Type B pancreatic cell (in vitro differentiated cells): ENCODE measurements around the gene ACOXL. TPM values are rescaled to one million over a fixed set of nuclear protein-coding genes. Genes with fewer than 3 reads are reported as not detected.

Experiments used
- DNase-seq: peaks from one replicate; pipeline ENCODE4 v3.0.0; 2021; ENCODE audit warnings: mixed read lengths; ENCODE audit not compliant: unreplicated experiment; ENCODE audit errors: extremely low spot score
- H3K27ac Mint-ChIP-seq: 2 replicates; pipeline ENCODE4 v1.8.0; 2021; ENCODE audit warnings: mild to moderate bottlenecking, mixed read lengths
- H3K27me3 Mint-ChIP-seq: 2 replicates; pipeline ENCODE4 v1.8.0; 2021; ENCODE audit warnings: mixed read lengths
- H3K36me3 Mint-ChIP-seq: 2 replicates; pipeline ENCODE4 v1.8.0; 2021; ENCODE audit warnings: mixed read lengths
- H3K4me1 Mint-ChIP-seq: one replicate; pipeline ENCODE4 v1.8.0; 2021; ENCODE audit warnings: mixed read lengths; ENCODE audit not compliant: unreplicated experiment
- H3K4me3 Mint-ChIP-seq: 2 replicates; pipeline ENCODE4 v1.8.0; 2021; ENCODE audit warnings: mild to moderate bottlenecking, mixed read lengths
- H3K9me3 Mint-ChIP-seq: 2 replicates; pipeline ENCODE4 v1.8.0; 2021; ENCODE audit warnings: mixed read lengths
- total RNA-seq: library from RNA; stranded (reverse); gene quantifications from 2 replicates; pipeline ENCODE4 v1.2.1, GENCODE V29; 2021; ENCODE audit warnings: low replicate concordance
- TF ChIP-seq, protein P1 (sequence below): fragments of 200-600 bp; sonication (generic); conservative IDR thresholded peaks from 2 replicates; pipeline ENCODE4 v1.5.0; 2021; ENCODE audit warnings: antibody characterized with exemption, mild to moderate bottlenecking

ACOXL gene
- total RNA-seq, 1 donor from 2014 or later = 1.4 TPM

DNA sequence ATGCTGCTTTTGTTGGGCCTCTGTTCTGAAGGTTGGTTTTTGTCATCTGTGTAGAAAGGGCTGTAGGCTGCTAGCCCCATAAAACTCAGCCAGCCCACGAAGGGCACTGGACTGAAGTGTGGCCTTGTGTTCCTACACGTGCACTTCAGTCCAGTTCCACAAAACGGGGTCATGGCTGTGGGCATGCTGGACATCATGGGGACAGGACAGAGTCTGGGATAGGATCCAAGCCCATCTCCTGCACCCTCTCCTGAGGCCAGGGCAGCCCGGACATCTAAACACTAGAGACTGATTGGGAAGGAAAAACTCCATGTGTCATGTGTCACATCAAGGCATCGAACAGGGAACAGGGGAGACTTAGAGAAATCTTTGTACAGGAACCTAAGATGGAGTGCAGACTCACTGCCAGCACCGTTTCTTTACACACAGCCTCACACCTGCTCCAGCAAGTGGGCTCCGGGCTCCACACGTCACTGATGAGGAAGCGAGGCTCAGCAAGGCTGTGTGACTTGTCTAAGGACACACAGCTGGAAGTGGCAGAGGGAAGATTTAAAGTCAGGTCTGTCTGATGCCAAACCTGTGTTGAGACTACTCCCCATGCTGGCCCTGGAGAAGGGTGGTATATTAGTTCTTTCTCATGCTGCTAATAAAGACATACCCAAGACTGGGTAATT lies 313.5 kb downstream of the ACOXL start:
- DNase-seq = no peak
- Mint-ChIP-seq H3K4me1 (peaks cover 19% of the 10 kb centered on the region), H3K9me3 (peaks cover 4% of the 10 kb centered on the region), H3K27me3 (peaks cover 50% of the 10 kb centered on the region), H3K36me3 (peaks cover 7% of the 10 kb centered on the region), H3K4me3 (no peak overlapping the region), H3K27ac (no peak overlapping the region)
- TF ChIP-seq, protein P1, sequence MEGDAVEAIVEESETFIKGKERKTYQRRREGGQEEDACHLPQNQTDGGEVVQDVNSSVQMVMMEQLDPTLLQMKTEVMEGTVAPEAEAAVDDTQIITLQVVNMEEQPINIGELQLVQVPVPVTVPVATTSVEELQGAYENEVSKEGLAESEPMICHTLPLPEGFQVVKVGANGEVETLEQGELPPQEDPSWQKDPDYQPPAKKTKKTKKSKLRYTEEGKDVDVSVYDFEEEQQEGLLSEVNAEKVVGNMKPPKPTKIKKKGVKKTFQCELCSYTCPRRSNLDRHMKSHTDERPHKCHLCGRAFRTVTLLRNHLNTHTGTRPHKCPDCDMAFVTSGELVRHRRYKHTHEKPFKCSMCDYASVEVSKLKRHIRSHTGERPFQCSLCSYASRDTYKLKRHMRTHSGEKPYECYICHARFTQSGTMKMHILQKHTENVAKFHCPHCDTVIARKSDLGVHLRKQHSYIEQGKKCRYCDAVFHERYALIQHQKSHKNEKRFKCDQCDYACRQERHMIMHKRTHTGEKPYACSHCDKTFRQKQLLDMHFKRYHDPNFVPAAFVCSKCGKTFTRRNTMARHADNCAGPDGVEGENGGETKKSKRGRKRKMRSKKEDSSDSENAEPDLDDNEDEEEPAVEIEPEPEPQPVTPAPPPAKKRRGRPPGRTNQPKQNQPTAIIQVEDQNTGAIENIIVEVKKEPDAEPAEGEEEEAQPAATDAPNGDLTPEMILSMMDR = no peak

DNA sequence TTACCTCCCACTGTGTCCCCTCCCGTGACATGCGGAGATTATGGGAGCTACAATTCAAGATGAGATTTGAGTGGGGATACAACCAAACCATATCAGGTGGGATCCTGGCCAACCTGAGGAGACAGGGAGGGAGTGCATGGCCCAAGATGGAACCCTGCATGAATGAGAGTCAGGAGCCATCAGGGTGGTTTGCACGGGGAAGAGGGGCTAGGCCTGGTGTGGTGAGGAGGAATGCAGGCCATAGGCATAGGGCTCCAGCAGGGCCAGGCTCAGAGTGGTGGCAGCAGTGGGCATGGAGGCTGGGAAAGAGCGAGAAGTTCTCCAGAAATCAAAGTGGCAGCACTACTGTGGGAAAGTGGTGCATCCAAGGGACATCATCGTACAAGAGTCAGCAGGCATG lies 314.3 kb downstream of the ACOXL start:
- H3K9me3 Mint-ChIP-seq = peaks cover 4% of the 10 kb centered on the region
- no peak overlapping the region for H3K27ac Mint-ChIP-seq
- peaks cover 7% of the 10 kb centered on the region for H3K36me3 Mint-ChIP-seq
- TF ChIP-seq, protein P1 = no peak
- no peak for DNase-seq
- H3K4me1 Mint-ChIP-seq = peaks cover 23% of the 10 kb centered on the region
- no peak overlapping the region for H3K4me3 Mint-ChIP-seq
- peaks cover 50% of the 10 kb centered on the region for H3K27me3 Mint-ChIP-seq

DNA sequence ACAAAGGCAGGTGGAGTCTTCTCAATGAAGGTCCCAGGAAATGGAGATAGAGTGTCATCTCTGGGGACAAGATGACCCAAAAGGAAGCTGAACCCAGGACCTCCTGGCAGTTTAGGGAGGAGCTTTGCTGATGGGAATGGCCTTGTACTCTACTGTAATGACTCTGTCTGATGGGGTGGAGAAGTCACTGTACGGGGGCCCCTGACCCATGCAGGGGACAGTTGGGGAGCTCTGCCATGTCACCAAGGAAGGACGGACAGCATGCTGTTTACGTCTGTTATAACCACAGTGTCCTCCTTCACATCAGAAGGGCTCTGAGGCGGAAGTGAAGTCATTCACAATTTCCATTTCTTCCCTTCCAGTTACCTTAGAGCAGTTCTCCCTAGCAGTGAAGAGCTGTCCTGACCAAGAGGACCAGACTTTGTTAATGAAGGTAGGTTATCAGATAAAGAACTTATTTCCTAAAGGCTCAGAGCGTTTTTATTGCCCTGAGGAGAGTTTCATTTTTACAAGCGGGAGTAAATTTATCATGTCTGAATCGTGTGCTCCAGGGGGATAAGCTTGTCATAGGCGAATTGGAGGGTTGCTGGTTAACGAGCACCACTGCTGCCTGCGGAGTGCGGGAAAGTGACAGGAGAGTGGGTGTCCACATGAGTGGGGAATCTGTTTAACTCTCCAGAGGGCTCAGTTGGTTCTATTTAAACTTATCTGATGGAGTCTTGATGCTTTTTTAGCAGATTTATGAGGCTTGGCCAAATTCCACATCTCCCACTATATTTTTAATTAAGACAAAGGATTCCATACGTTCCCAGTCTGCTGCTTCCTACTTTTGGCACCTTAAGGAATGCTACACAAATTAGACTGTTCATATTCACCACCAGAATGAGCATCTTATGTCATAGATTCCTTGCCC lies 316.7 kb downstream of the ACOXL start:
- peaks cover 4% of the 10 kb centered on the region for H3K9me3 Mint-ChIP-seq
- no peak for DNase-seq
- peak overlapping the region; percentile 30 for H3K27ac Mint-ChIP-seq
- no peaks in the 10 kb centered on the region for H3K36me3 Mint-ChIP-seq
- peaks cover 35% of the 10 kb centered on the region for H3K27me3 Mint-ChIP-seq
- TF ChIP-seq, protein P1 = no peak
- peak overlapping the region; percentile 29 for H3K4me3 Mint-ChIP-seq
- peaks cover 23% of the 10 kb centered on the region for H3K4me1 Mint-ChIP-seq

DNA sequence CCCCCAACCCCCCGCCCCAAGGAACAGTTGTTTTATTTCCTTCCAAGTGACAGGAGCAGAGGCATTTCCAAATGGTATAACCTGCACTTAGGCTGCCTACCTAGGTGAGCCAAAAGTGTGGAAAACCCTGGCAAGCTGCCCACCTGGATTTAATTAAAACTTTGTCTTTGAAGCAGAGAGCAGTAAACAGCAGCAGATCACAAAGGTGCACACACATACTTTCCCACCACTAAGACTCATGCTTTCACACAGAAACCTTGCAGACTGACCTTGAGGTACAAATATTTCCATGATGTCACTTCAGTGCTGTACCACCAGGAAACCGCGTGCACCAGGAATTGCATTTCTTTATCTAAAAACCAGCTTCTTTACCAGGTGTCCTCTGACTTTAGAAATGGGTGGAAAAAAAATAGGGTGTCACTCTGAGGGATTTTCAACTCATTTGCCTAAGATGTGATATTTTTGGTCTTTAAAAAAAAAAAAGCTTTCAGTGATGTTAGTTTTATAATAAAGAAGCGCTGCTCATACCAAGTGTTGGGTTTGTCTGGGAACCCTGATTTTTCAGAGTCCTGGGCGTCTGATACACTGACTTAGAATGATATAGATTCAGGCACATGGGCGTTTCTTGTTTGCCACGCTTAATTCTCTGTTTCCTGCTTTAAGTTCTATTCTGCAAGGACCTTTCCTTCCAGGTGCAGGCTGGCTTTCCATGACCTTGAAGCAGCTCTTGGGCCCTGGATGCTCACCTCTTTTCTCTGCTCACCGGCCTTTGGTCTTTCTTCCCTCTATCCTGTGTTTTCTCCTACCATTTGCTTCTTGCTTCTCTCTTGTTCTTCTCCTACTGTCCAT lies 317.6 kb downstream of the ACOXL start:
- H3K27me3 Mint-ChIP-seq = peaks cover 30% of the 10 kb centered on the region
- no peak overlapping the region for H3K4me3 Mint-ChIP-seq
- peak overlapping the region; percentile 82 for H3K27ac Mint-ChIP-seq
- TF ChIP-seq, protein P1 = no peak
- H3K4me1 Mint-ChIP-seq = peaks cover 23% of the 10 kb centered on the region
- no peak for DNase-seq
- no peaks in the 10 kb centered on the region for H3K36me3 Mint-ChIP-seq
- peaks cover 4% of the 10 kb centered on the region for H3K9me3 Mint-ChIP-seq

DNA sequence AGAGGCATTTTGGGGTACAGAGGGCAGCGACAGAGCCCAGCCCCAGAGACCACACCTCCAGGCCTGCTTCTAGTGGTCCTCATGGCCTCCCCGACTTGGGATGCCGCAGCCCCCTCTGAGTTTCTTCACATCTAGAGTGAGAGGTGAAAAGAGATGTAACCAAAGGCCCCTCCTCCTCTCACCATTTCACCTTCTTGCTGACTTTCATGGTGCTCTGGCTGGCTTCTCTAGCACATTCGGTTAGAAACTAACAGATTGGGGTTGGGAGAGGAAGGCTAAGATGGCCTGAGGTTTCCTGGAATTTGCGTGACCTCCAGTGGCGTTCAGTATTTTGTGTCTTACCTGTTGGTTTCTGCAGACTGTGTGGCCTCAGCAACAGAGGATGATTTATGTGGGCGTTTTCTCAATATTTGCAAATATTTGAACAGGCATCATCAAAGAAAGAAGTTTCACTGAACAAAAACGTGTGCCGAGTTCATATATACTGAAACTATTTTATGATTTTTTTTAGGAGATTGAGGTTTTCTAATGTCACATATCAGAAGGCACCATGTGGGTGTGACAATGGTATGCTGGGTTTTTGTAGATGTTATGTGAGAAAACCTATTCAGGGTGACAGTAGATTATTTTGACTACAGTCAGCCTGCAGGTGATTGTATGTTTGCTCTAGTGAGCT lies 318.5 kb downstream of the ACOXL start:
- no peak for DNase-seq
- H3K4me3 Mint-ChIP-seq = peak overlapping the region; percentile 29
- TF ChIP-seq, protein P1 = no peak
- H3K36me3 Mint-ChIP-seq = no peaks in the 10 kb centered on the region
- peaks cover 4% of the 10 kb centered on the region for H3K9me3 Mint-ChIP-seq
- peaks cover 23% of the 10 kb centered on the region for H3K4me1 Mint-ChIP-seq
- H3K27me3 Mint-ChIP-seq = peaks cover 30% of the 10 kb centered on the region
- H3K27ac Mint-ChIP-seq = peak overlapping the region; percentile 82
